GM21825 (cell line): Measurements from ENCODE around the gene PRRC2A.

Experiments
- ATAC-seq: cut with Tn5 transposase; IDR thresholded peaks from one replicate; pipeline ENCODE4 v1.9.1; 2021; ENCODE audit warnings: mild to moderate bottlenecking, moderate library complexity; ENCODE audit not compliant: unreplicated experiment

The PRRC2A gene

DNA sequence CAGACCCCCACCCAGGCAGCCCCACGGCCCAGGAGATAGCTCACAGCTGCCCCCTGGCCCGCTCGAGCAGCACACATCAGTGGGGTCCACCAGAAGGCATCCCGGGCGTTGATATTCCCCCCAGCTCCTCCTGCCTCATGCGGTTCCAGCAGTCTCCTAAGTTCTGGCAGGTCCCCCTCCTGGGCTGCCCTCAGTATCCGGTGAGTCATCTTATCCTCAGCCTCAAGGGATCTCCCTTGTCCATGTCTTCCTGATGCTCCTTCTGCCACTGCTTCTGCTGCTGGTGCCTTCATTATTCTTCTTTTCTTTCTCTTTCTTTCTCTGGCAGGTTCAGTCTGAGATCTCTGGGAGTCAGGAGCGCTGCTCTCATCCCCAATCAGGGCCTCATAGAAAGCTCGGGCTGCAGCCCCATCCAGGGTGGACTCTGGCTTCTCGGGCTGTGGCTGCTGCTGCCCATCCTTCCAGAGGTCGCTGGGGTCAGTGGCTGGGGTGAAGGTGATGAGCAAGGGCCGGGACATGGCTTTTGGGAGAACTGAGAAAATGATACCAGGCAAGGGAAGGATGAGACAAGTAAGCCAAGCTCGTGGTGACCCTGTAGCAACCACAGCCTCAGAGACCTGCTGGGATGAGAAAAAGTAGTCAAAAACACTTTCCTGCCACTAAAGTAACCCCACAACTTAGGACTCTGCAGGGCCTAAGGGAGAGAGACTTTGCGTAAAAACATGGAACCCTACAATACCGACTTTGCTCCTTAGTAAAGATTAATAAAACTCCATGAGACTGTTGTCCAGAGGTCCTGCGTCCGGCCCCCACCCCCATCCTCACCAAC lies 43.7 kb downstream of the PRRC2A start:
- ATAC-seq: no peak

DNA sequence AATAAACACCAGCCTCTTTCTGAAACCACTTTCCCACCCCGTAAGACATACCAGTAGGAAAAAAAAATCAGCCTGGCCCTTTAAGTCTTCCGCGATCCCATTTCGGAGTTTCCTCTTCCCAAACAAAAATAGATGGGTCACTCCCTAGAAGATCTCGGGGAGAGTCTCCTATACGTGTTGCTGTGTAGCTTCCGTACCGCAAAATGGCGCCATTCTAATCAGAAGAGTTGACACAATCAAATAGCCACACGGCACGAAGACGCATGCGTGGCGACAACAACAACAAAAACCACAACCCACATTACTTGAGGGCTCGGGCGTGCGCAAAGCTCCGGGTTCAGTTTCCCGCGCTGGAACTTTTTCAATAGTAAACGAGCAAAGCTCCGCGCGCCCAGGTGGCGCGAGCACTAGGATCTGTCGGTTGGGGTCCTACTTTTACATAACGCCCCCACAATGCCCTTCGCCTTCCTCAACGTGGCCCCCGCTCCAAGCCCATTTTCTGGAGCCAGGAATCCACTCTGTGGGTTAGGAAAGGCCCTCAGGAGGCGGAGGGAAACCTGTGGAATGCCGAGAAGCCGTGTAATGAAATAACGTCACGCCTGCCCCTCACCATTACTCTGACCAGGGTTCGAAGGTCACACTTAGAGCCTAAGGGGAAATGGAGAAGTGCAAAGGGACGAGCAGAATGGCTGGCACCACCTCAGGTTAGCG lies 44.4 kb downstream of the PRRC2A start, which contains the start of gene GPANK1:
Gene GPANK1, minus strand, starts transcription at position 208 of the 711 bp plus-strand sequence. CDS start 519 bp downstream, outside the sequence.
- peak; percentile 26 for ATAC-seq

DNA sequence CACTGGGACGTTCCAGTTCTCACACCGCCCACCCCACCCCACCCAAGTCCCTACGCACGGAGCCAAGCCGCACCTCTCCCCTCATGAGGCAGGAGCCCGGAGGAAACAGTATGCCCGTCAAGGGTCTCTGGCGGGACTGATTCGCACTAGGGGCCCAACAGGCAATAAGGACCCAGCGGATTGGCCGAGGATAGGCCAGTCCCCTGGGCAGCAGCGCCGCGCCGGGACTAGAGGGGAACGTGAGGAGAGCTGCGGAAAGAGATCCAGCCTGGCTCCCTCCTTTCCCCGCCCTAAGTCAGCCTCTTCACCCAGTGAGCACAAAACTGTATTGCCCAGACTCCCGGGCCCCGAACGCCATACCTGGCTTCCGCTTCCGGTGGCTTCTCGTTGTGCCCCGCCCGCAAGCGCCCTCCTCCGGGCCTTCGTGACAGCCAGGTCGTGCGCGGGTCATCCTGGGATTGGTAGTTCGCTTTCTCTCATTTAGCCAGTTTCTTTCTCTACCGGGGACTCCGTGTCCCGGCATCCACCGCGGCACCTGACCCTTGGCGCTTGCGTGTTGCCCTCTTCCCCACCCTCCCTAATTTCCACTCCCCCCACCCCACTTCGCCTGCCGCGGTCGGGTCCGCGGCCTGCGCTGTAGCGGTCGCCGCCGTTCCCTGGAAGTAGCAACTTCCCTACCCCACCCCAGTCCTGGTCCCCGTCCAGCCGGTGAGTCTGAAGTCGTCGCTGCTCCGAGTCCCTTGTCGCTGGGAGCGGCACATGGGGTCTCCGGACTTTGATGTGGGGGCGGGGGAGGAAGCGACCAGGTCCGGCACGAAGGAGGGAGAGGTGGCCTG lies 45.2 kb downstream of the PRRC2A start, which contains the start of gene CSNK2B:
Gene CSNK2B, plus strand, starts transcription at position 580 of the 836 bp plus-strand sequence. CDS start 752 bp downstream, outside the sequence.
- peak; percentile 68 for ATAC-seq

DNA sequence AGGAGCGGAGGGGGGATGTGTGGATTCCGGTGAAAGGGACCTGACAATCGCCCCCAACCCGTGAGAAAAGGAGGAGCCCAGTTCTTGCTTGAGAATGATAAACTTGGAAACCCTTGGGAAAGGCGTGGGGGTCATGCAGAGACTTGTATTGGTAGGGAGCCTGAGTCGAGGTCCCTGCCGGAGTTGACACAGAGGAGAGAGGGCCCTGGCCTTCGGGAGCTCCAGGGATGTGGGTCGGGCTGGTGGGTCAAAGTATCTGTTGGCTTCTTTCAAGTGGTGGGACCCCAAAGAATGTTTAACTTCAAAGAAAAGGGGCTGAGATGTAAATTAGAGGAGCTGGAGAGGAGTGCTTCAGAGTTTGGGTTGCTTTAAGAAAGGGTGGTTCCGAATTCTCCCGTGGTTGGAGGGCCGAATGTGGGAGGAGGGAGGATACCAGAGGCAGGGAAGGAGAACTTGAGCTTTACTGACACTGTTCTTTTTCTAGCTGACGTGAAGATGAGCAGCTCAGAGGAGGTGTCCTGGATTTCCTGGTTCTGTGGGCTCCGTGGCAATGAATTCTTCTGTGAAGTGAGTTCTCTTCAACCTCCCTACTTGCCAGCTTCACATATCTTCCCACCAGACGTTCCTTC lies 45.9 kb downstream of the PRRC2A start:
- ATAC-seq: no peak

DNA sequence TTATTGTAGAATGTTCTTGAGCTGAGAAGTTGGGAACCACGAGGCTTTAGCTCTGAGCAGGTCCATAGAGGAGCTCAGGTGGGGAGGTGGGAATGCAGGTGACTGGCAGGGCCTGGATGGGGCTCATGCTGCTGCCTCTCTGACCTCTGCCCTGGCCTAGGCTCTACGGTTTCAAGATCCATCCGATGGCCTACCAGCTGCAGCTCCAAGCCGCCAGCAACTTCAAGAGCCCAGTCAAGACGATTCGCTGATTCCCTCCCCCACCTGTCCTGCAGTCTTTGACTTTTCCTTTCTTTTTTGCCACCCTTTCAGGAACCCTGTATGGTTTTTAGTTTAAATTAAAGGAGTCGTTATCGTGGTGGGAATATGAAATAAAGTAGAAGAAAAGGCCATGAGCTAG lies 49.2 kb downstream of the PRRC2A start, which contains the start of gene LY6G5B:
Gene LY6G5B, plus strand, starts transcription at position 301 of the 400 bp plus-strand sequence. CDS start 975 bp downstream, outside the sequence.
- ATAC-seq: no peak

DNA sequence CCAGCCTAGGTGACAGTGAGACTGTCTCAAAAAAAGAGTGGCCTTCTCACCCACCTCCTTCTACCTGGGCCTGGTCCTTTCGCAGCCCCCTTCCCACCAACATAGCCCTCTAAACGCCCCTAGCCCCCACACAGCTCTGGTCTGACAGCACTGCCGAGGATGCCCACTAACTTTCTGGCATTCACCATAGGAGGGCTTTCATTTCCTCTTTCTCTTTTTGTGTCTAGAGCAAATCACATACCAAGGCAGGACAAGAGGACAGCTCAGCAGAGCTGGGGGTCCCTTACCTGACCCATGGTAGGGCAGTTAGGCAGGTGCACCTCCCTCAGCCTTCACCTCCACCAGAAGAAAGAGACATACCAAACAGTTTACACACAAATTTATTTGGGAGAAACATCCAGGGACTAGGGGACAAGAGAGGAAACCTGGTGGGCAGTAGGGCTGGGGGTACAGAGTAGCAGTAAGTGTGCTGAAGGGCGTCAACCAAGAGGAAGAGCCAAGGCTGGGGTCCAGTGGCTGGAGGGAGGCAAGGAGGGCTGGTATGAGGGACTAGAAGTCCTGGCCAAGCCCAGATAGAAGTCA lies 55.9 kb downstream of the PRRC2A start:
- ATAC-seq: no peak

DNA sequence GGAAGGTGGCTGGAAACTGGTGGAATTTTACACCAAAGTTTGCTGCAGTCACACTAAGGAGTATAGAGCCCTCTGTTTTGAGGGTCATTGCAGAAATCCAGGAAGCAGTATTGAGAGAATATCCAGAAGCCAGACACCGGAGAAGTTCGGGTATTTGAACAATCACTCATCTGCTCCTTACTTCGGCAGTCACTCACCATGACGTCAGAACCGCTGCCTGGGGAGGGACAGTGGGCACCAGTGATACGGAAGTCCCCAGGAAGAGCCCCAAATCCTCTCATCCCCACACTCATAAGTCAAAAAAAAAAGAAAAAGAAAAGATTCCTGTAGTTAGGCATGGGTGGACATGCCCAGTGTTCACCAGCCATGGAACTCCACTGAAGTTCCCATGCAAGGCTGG lies 56.4 kb downstream of the PRRC2A start:
- ATAC-seq: no peak

DNA sequence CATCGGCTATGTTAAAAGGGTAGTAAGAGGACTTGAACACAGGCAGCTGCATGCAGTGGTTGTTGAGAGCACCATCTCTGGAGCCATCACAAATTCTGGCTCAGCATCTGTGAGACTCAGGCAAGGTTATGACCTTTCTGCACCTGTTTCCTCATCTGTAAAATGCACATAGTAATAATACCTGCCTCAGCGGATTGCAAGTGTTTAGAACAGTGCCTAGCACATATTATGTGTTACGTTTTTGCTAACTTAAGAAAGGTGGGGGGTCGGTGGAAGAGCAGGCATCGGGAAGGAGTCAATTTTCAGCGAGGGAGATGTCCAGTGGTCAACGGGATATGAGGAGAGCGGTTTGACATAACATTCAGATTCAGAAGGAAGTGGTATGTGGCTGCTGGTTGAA lies 57.4 kb downstream of the PRRC2A start:
- ATAC-seq: no peak

DNA sequence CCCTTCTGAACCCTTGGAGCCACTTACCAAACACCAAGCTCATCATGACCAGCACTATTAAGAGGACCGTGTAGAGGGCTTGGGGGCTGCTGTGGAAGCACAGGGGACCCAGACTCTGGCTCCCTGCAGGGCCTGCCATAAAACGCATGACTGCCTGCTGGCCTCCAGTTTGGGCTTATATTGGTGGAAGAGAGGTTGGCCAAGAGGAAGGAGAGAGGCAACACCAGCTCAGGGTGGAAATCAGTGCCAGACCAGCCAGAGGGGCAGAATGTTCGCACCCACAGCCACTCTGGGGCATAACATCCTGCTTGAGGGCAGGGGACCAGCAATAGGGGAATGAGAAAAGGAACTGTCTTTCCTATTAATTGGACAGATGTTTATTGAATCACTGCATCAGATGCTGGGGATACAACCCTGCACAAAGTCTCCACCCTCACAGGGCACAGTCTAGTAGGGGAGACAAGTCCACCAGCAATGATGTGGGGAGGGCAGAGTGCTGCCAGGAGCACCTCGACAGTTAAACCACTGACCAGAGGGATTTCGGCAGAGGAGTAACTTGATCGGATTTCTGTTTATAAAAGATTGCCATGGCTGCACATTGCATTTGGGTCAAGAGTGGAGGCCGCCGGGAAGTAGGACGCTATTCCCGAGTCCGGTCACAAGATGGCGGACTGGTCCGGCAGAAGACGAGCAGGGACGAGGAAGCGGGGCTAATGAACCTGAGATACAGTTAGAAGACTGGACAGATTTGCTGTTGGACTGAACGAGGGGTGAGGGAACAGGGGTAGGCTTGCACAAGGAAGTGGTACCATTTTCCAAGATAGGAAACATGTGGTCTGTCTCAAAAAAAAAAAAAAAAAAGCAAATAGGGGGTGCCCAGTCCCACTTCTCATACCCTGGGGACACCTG lies 60.0 kb downstream of the PRRC2A start, which contains the start of gene LY6G5C:
Gene LY6G5C, minus strand, starts transcription at position 842 of the 909 bp plus-strand sequence. Its CDS starts 694 bp downstream, at position 148.
- peak; percentile 46 for ATAC-seq

DNA sequence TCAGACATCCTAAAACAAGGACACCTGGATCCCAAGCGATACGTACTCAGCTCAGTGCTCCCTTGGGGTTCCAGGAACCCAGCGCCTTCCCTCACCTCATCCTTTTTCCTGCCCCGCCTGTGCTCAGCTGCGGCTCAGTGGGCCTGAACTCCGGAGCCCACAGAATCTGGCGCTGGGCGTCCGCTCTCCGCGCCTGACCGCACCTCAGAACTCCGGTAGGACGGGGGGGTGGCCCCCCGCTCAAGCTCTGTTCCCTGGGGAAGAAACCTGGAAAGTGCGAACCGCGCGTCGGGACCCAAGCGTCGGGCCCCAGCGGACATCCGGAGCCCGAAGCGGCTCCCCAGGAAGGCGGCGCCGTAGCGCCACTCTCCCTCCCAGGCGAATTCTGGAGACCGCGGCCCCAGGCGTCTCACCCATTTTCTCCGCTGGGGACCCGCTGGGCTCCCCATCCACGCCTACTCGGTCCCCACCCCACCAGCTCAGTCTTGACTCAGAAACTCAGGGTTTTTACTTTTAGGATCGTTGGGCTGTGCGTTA lies 60.7 kb downstream of the PRRC2A start:
- peak; percentile 26 for ATAC-seq

DNA sequence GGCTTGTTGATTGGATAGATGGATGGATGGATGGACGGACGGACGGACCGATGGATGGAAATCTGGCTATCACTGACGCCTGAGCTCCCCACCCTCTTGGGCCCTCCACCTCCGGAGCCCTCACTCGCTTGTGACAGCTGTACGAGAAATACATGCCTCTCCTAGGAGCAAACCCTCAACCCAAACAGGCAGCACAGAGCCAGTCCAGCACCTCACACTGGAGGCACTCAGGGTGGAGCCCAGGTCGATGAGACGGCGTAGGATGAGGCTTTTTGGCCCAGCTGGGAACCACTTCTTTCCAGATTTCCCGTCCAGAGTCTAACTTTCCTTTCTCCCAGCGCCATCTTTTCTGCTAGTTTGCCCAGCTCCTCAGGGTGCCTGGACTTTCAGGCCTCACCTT lies 63.1 kb downstream of the PRRC2A start:
- no peak for ATAC-seq

DNA sequence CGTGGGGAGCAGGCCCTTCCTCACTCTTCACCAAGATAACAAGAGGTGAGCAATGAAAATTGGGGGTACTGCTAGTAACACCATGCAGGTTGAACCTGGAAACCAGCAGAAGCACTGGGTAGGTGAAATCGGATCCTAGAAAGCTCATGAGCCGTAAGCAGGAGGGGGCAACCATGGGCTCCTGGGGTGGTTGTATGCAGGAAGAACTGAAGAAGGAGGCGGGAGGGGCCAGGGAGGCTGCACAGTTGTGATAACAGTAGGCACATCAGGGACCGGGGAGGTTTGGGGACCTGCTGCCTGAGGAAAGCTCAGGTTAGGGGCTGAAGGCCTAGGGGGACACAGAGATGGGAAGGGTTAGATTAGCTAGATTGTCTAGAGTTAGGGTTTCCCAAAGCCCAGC lies 66.0 kb downstream of the PRRC2A start:
- no peak for ATAC-seq

DNA sequence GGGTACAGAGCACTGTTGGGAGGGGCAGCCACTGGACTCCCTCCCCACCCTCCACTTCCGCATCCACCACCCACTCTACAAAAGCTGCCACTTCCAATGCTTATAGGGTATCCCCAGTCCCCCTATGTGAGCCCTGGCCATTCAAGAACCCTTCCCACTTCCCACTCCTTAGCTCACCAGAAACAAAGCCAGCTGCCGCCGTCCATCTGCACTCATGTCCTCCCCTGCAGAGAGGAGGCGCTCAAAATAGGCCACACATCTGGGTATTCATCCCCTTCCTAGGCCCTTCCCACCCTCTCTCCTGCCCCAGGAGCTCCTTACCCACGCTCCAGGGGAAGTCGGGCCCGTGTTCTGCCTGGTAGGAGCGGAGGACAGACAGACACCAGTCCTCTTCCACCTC lies 66.8 kb downstream of the PRRC2A start:
- no peak for ATAC-seq
